ENCODE measurements around the gene PLD4.

DNA sequence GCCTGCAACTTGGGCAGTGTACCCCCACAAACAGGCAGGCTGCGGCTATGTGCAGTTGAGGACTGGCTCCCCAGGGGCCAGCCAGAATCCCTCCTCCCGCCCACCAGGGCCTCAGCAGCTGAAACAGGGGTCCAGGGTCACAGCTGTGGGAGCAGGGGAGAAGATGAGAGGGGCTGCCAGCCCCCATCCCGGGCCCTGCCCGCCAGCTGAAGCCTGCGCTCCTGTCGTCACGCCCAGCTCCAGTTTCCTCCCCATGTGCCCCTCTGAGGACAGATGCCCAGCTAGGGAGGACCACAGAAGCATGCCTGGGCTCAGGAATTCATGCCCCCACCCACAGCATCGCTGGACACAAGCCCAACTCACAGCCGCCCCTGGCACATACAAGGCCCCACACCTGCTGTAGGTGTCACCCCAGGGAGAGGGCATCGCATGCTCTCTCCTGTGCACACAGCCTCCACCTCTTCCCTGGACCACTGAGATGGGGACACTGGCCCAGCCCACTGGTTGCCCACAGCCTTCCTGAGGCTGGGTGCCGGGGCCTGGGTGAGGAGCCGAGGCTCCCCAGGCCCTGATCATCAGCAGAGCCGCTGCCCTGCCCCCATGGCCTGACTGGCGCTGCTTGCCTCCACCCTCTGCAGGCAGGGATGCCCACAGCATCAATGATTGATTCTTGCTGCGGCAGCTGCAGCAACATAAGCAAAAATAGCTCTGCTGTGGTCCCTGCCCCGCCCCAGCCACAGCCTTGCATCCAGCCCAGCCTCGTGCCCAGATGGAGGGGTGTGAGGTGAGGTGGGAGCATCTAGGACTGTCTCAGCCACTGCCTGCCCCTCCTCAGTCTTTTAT, 57.2 kb downstream of the PLD4 start:
- TF ChIP-seq CTCF (IDR thresholded peaks at IDR 0.05) (no peak), POLR2A (IDR thresholded peaks at IDR 0.05) (no peak)

All from Peyer's patch (tissue), 4 donors.